ENCODE data around the gene VMAC. TPM values are rescaled to one million over a fixed set of nuclear protein-coding genes. Genes with fewer than 3 reads are reported as not detected.

Gene VMAC
- total RNA-seq, 1 experiment from 2014 or later, result 3.2 TPM

Other genes with a start within 250 kb of the VMAC start
- gene MICOS13, start 224.4 kb upstream of the VMAC start, total RNA-seq (2014; rRNA removed; shearing (Covaris generic)), result 48.9 and 58.3 TPM in 2 replicates
- 2.1 and 5.2 TPM in 2 replicates for gene HSD11B1L, start 223.8 kb upstream of the VMAC start, total RNA-seq (2014; rRNA removed; shearing (Covaris generic))
- 527 and 600 TPM in 2 replicates for gene RPL36, start 214.6 kb upstream of the VMAC start, total RNA-seq (2014; rRNA removed; shearing (Covaris generic))
- gene LONP1, start 184.7 kb upstream of the VMAC start, total RNA-seq (2014; rRNA removed; shearing (Covaris generic)), result 95.6 and 116 TPM in 2 replicates
- gene CATSPERD, start 184.2 kb upstream of the VMAC start, total RNA-seq (2014; rRNA removed; shearing (Covaris generic)), result not detected in 2 replicates
- 0.76 and 2.0 TPM in 2 replicates for gene PRR22, start 120.1 kb upstream of the VMAC start, total RNA-seq (2014; rRNA removed; shearing (Covaris generic))
- 35.6 and 52.5 TPM in 2 replicates for gene DUS3L, start 113.7 kb upstream of the VMAC start, total RNA-seq (2014; rRNA removed; shearing (Covaris generic))
- 17.6 and 32.9 TPM in 2 replicates for gene NRTN, start 99.8 kb upstream of the VMAC start, total RNA-seq (2014; rRNA removed; shearing (Covaris generic))
- not detected in 2 replicates for gene FUT6, start 65.2 kb upstream of the VMAC start, total RNA-seq (2014; rRNA removed; shearing (Covaris generic))
- gene FUT3, start 53.4 kb upstream of the VMAC start, total RNA-seq (2014; rRNA removed; shearing (Covaris generic)), result not detected in 2 replicates
- not detected in 2 replicates for gene FUT5, start 34.3 kb upstream of the VMAC start, total RNA-seq (2014; rRNA removed; shearing (Covaris generic))
- 385 and 703 TPM in 2 replicates for gene NDUFA11, start 1.1 kb upstream of the VMAC start, total RNA-seq (2014; rRNA removed; shearing (Covaris generic))
- 0.78 and 1.4 TPM in 2 replicates for gene CAPS, start 9.4 kb downstream of the VMAC start, total RNA-seq (2014; rRNA removed; shearing (Covaris generic))
- gene RANBP3, start 73.3 kb downstream of the VMAC start, total RNA-seq (2014; rRNA removed; shearing (Covaris generic)), result 81.2 and 88.1 TPM in 2 replicates
- 9.7 and 13.1 TPM in 2 replicates for gene RFX2, start 205.6 kb downstream of the VMAC start, total RNA-seq (2014; rRNA removed; shearing (Covaris generic))
- gene ACSBG2, start 230.8 kb downstream of the VMAC start, total RNA-seq (2014; rRNA removed; shearing (Covaris generic)), result not detected in 2 replicates